Kidney capillary endothelial cell (primary cell): ENCODE results near the gene IFIT1.
"Not testable (repeated sequence)": the region's sequence is repeated elsewhere in the genome, so short reads cannot be mapped to it uniquely, and the experiment has no call there.

Source experiments
- DNase-seq: peaks from one replicate; pipeline ENCODE4 v3.0.0-alpha.2; 2018; ENCODE audit warnings: low spot score

The IFIT1 gene

DNA sequence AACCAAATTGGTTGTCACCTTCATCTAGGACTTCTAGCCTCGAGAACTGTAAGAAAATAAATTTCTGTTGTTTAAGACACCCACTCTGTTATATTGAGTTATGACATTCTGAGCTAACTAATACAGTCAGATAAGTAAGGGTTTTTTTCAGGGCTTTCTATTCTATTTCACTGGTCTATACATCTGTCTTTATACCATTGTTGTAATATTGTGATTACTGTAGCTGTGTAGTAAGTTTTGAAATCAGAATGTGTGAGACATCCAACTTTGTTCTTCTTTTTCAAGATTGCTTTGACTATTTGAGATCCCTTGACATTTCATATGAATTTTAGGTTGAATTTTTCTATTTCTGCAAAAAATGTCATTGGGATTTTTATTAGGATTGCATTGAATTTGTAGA lies 7.5 kb downstream of the IFIT1 start:
- DNase-seq = no peak

DNA sequence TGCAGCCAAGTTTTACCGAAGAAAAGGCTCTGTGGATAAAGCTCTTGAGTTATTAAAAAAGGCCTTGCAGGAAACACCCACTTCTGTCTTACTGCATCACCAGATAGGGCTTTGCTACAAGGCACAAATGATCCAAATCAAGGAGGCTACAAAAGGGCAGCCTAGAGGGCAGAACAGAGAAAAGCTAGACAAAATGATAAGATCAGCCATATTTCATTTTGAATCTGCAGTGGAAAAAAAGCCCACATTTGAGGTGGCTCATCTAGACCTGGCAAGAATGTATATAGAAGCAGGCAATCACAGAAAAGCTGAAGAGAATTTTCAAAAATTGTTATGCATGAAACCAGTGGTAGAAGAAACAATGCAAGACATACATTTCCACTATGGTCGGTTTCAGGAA lies 10.6 kb downstream of the IFIT1 start:
- no peak for DNase-seq

DNA sequence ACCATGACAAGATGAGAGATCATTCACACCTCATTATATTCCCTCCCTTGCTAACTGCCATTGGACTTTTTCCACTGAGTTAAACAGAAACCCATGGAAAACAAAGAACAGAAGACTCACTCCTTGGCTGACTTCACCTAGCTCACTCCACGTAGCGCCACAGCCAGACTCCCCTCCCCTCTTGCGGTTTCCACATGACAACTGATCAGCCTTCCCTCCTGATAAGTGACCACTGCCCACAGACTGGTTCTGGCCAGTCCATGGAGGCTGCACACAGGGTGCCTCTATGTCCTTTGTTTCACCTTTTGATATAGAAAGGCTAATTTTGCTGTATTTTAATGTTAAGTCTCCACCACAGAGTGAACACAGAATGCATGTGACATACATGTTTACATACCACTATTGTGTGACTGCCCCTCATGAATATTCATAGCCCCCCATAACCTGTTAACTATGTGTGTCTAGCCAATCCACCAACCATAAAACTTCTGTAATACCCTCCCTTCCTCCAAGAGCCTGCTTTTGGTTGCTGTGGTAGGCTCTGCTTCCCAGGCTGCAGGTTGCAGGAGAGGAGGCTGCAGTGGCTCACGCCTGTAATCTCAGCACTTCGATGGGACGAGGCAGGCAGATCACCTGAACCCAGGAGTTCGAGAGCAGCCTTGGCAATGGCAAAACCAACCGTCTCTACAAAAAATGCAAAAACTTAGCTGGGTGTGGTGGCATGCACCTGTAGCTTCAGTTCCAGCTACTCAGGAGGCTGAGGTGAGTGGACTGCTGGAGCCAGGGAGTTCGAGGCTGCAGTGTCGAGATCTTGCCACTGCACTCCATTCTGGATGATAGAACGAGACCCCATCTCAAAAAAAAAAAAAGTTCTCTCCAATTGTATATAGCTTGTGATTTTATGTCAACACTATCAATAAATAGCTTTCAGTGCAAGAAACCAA lies 12.0 kb downstream of the IFIT1 start:
- DNase-seq = no peak

DNA sequence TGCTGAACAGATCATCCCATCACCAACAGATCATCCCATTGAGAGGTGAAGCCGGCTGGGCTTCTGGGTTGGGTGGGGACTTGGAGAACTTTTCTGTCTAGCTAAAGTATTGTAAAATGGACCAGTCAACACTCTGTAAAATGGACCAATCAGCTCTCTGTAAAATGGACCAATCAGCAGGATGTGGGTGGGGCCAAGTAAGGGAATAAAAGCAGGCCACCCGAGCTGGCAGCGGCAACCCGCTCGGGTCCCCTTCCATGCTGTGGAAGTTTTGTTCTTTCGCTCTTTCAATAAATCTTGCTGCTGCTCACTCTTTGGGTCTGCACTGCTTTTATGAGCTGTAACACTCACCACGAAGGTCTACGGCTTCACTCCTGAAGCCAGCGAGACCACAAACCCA lies 13.8 kb downstream of the IFIT1 start:
- not testable (repeated sequence) for DNase-seq

DNA sequence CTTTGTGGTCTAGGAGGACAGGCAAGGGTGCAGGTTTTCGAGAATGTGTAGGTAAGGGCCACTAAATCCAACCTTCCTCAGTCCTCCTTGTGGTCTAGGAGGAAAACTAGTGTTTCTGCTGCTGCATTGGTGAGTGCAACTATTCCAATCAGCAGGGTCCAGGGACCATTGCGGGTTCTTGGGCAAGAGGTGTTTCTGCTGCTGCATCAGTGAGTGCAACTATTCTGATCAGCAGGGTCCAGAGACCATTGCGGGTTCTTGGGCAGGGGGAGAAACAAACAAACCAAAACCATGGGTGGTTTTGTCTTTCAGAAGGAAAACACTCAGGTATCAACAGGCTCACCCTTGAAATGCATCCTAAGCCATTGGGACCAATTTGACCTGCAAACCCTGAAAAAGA lies 15.4 kb downstream of the IFIT1 start:
- not testable (repeated sequence) for DNase-seq

DNA sequence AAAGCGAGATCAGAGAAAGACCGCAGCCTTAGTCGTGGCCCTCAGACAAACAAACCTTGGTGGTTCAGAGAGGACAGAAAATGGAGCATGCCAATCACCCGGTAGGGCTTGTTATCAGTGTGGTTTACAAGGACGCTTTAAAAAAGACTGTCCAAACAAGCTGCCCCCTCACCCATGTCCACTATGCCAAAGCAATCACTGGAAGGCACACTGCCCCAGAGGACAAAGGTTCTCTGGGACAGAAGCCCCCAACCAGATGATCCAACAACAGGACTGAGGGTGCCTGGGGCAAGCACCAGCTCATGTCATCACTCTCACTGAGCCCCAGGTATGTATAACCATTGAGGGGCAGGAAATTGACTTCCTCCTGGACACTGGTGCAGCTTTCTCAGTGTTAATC lies 16.9 kb downstream of the IFIT1 start:
- DNase-seq = not testable (repeated sequence)

DNA sequence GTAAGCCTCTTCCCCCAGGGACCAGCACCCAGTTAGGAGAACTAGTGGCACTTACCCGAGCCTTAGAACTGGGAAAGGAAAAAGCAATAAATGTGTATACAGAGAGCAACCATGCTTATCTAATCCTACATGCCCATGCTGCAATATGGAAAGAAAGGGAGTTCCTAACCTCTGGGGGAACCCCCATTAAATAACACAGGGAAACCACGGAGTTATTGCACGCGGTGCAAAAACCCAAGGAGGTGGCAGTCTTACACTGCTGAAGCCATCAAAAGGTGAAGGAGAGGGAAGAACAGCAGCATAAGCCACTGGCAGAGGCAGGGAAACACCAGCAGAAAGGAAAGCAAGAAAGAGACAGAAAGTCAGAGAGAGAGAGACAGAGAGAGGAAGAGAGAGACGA lies 18.1 kb downstream of the IFIT1 start:
- not testable (repeated sequence) for DNase-seq

DNA sequence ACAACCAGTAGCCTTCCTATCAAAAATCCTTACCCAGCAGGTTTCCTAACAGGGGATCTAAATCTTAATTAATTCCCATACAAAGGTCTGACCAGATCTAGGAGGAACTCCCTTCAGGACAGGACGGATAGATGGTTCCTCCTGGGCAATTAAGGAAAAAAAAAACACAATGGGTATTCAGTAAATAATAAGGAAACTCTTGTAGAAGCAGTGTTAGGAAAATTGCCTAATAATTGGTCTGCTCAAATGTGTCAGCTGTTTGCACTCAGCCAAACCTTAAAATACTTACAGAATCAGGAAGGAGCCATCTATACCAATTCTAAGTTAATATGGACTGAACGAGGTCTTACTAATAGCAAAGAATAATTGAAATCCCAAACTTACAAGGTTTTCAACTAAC lies 18.7 kb downstream of the IFIT1 start:
- not testable (repeated sequence) for DNase-seq

DNA sequence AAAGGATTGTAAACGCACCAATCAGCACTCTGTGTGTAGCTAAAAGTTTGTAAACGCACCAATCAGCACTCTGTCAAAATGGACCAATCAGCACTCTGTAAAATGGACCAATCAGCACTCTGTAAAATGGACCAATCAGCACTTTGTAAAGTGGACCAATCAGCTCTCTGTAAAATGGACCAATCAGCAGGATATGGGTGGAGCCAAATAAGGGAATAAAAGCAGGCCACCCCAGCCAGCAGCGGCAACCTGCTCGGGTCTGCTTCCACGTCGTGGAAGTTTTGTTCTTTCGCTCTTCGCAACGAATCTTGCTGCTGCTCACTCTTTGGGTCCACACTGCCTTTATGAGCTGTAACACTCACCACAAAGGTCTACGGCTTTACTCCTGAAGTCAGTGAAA lies 19.9 kb downstream of the IFIT1 start:
- not testable (repeated sequence) for DNase-seq

DNA sequence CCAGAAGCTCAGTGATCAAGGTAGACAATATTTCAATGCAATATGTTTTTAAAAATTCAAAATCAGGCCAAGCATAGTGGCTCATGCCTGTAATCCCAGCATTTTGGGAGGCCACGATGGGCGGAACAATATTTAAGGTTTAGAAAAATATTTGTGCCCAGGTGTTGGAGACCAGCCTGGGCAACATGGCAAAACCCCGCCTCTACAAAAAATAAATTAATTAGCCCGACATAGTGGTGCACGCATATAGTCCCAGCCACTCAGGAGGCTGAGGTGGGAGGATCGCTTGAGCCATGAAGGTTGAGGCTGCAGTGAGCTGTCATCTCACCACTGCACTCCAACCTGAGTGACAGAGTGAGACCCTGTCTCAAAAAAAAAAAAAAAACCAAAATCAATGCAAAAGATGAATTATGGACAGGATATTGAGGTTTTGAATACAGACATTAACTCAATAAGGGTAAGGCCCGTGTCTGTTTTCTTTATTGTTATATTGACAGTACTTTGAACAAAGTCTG lies 21.0 kb downstream of the IFIT1 start:
- no peak for DNase-seq

DNA sequence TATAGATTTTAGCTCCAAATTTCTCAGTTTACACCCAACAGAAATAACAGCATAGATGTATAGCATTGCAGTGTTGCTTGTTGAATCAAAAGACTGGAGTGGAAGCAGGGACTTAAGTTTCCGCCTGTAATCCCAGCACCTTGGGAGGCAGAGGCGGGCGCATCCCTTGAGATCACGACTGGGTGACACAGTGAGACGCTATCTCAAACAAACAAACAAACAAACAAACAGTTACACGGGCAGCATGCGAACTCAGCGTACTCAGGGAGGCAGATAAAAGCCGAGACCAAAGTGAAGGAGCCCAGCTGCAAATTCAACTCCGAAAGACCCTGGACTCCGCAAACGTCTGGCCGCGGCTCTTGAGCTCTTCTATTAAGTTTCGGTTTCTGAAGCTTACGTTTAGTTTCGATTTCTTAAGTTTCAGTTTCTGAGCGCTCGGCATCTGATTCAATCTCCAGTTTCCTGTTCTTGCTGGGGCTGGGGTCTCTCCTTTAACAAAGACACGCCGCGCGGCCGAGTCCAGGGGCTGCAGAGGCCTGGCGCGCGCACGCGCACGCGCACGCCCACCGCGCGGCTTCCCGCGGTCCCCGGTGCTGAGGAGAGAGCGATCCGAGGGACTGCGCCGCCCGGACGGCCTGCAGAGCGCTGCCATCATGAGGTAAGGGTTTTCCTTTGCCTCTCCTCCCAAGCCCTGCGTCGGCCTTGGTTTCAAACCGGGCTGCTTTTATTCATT lies 21.9 kb downstream of the IFIT1 start, which contains the start of gene IFIT5:
IFIT5 (plus strand) TSS at position 423 of the 733 bp plus-strand sequence; CDS start at position 654, 231 bp downstream.
- DNase-seq = peak; percentile 59

DNA sequence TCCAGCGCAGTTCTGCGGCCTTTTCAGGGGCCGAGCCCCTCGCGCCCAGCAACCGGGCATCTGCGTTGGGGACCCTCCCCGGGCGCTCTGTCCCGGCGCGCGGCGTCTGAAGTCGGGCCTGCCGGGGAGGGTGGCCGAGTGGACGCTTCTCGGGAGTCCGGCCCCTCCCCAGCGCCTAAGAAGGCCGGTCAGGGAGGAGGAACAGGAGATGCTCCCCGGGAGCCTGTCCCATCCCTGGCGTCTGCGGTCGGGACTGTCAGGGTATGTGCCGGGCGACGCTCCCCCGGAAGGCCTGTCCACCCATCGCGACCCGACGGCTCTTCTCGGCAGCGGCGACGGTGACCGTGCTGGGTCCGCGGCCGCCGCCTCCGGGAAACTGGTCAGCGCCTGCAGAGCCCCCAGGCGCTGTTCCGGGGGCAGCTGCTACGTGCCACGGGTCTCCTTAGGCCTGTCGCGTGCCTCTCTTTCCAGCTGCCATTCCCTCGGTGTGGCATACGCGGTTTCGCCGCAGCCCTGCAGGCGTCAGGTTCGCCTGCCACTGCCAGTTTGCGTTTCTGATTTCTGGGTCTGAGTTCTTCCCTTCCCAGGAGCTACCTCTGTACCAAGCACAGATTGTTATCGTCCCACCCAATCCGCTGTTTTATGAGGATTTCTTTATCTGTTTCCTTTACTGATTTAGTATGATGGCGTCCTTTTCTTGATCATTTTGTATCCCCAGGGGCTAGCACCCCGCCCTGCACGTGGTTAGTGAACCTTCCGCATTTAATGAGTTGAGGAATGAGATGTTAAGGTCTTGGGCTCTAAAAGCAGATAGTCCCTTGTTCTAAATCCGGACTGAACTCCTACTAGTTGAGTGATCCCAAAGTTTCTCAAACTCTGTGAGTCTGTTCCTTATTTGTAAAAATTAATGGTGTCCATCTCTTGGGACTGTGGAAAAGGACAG lies 22.7 kb downstream of the IFIT1 start:
- DNase-seq = peak; percentile 30

DNA sequence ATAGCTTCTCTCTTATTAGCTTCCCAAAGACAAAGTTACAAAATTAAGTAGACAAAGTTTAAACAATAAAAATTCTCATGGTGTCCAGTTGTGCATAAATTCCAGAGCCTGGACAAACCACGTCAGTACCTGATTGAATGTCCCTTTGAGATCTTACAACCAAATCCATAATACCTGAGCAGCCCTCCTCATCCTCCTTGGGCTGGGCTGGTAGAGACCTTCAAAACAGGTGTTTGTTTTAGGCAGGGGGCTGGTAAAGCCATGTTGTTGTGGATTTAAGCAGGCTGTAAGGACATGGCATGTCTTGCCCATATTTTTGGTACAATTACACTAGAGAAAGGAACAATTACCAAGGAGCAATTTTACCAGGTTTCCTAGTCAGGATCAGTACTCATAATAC lies 24.0 kb downstream of the IFIT1 start:
- DNase-seq = no peak

DNA sequence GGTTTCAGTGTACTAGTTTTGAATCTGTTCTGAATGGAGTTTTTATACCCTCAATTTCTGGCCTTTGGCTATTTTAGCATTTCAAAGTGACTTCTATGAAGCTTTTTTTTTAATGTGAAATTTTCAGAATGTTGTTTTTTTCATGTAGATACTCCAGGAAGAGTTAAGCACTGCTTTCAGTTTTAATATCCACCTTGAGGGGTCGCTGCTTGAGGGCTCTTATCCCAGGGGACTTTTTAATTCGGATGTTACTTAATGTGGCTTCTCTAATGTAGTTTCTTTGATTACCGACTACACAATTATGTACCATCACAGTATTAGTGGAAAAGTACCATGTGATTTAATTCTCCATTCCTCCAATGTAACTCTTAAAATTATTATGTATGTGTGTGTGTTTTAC lies 27.1 kb downstream of the IFIT1 start:
- DNase-seq = no peak

DNA sequence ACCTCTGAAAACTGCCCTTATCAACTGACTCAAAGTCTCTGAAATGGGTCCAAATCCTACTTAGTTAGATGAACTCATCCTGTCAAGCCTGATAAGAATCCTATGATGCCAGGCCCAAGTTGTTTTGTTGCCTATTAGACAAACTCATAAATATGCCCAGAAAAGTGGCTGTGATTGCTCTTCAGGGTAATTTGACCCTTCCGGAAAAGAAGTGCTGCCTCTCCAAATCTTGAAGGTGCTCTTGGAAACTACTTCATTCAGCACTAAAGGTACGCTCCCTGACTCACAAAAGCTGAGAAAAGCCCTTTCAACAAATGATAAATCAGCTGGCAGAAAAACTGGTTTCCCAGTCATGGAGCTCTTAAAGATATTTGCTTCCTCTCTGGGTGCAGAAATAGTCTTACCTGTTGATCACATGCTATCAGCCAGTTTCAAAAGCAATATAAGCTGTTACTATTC lies 28.6 kb downstream of the IFIT1 start:
- DNase-seq = no peak

DNA sequence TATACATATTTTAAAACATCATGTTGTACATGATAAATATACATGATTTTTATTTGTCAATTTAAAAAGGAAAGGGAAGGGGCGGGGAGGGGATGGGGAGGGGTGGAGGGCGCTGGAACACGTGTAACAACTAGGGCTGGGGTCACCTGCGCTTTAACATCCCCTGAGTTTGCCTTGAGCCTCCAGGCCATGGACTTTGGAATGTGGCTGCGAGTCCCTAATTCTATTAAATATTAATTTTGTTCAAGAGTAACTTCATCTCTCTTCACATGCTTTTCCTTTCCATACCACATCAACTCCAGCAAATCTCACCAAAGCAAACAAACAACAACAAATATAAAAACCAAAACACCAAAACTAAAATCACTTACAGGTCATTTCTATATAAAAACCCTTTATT lies 32.6 kb downstream of the IFIT1 start:
- no peak for DNase-seq

DNA sequence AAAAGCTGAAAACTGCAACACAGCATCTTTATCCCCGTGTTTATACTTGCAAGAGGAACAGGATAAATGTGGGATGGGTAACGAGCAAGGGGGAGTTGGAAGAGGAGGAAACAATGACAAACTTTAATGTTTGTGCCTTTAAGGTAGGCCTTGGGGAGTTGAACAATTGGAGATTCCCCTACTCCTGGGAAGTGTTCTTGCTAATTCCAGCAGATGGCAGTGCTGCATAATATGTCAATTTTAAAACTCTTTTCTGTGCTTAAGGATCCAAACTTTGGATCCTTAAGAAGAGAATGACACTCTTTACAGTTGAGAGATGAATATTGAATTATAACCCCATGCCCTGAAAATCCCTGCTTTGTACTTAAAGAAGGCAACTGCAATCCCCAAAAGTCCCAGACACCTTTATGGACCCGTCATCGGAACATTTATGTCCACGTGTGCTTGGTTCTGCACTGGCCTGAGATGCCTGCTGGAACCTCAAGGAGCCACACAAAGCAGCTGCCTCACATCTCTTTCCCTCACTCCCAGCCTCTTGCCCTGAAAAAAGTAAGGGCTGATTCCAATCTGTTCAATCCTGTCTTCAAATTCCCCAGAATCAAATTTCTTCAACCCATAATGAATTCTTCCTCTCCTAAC lies 33.9 kb downstream of the IFIT1 start:
- peak; percentile 75 for DNase-seq

DNA sequence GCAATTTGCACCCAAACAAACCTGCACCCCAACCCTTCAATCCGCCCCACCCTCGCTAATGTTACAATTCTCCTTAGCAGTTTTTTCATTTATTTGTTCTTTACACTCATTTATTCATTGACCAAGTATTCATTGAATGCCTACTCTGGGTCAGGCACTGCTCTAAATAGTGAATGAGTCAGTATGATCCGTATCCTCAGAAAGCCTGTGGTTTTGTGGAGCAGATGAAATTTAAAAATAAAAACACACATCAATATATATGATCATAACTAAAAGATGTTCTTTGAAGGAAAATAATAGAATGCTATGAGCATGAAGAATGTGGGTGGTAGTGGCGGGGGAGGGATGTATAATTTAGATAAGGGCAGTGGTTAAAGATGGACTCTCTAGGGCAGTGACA lies 35.2 kb downstream of the IFIT1 start:
- DNase-seq = peak; percentile 19

DNA sequence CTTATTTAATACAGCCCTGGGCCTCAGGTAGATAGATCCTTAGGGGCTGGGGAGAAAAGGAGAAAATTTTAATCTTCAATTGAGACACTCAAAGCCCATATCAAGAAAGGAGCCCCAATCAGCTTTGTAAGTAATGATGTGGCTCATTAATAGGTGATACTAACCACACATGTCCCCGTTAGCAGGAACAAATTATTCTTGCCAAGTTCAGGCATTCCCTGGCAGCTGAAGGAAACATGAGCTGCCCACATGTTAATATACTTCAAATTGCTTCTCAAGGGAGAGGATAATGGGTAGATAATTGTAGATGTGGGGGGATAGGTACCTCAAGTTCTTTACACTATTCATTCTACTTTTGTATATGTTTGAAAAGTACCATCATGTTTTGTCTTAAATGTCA lies 36.5 kb downstream of the IFIT1 start:
- DNase-seq = no peak

DNA sequence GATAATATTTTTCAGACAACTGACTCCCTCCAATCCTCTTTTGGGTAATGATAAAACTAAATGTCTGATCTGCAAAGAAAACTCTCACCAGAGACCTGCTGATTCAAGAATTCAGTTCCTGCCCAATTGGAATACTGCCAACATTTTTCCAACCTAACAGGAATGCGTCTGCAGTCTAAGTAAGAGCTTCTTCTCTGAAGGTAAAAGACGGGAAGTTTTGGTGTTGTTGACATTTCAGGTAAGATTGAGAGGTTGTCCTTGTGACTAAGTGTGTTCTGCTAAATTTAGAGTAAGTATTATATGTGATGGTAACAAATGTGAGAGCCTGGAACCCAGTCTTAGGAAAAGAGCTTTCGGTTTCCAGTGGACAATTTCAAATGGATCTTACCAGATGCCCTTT lies 39.6 kb downstream of the IFIT1 start:
- peak; percentile 42 for DNase-seq

DNA sequence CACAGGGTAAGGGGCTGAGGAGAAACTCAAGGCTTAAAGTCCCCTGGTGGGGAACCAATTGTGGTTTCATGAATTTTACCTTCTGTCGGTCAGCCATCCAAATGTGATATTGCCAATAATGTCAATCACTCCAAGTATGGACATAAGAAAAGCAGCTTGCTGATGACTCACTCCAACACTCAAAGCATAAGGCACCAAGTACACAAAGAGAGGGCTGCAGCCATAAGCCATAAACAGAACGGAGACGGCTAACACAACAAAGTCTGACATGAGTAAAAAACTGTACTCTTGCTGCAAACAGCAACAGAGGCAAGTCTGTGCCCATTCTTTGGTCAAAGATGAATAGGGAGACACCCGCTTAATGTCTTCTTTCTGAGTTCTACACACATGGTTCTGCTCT lies 46.1 kb downstream of the IFIT1 start:
- DNase-seq = no peak
